Gastroesophageal sphincter (tissue), 3 donors: ENCODE results near the gene AAR2.

Source experiments
- CTCF ChIP-seq, 4 experiments: fragments of 200-600 bp in 2 of 4; fragments of 450-650 bp in 2 of 4; sonication (generic) in 1 of 4; IDR thresholded peaks; one replicate each; pipeline ENCODE4 v1.5.1; 2017 to 2019; ENCODE audit warnings: antibody characterized with exemption in 4 of 4, mild to moderate bottlenecking in 2 of 4, moderate library complexity in 2 of 4
- EP300 ChIP-seq: sonication (generic); formaldehyde crosslinking; IDR thresholded peaks from one replicate; pipeline ENCODE4 v1.6.1; 2017; ENCODE audit warnings: antibody characterized with exemption, mild to moderate bottlenecking
- POLR2A ChIP-seq, 2 donors: fragments of 450-650 bp; IDR thresholded peaks; one replicate each; pipeline ENCODE4 v1.6.1; 2017; ENCODE audit warnings: antibody characterized with exemption in 2 of 2, mild to moderate bottlenecking in 2 of 2, moderate library complexity in 1 of 2
- POLR2AphosphoS5 ChIP-seq: sonication (generic); formaldehyde crosslinking; IDR thresholded peaks from one replicate; pipeline ENCODE4 v1.6.1; 2017; ENCODE audit warnings: antibody characterized with exemption

- TF ChIP-seq CTCF (IDR thresholded peaks at IDR 0.05) (no peak), POLR2A (IDR thresholded peaks at IDR 0.05) (no peak), POLR2AphosphoS5 (no peak), EP300 (no peak)
Observed at GRCh38 chr20:36298795-36299339, 62.6 kb downstream of the AAR2 start.
